ENCODE data around the gene ADGRE1. TPM values are rescaled to one million over a fixed set of nuclear protein-coding genes. Genes with fewer than 3 reads are reported as not detected.

The ADGRE1 gene
- total and polyA plus RNA-seq, 2 of the 8 experiments (the other 6 are each of a cell fraction or from before 2014, with no cell fraction given): not detected

DNA sequence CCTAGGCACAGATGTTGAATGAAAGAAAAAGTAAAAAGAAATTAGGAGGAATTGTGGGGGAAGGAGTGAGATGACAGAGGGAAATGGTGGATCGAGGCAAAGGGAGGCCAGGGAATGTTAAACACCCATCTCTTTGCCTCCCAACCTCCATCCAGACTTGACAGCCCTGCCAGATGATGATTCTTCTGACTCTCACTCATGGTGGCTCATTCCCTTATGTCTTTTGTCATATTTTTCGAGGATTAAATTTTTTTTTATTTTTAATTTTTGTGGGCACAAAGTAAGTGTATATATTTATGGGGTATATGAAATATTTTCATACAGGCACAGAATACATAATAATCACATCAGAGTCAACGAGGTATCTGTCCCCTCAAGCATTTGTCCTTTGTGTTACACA is 42.8 kb downstream of the ADGRE1 start:
- Histone ChIP-seq H3K4me2 (ENCODE audit: insufficient read depth in 1 of 2, low read depth in 2 of 2, low read length in 2 of 2) (no peak overlapping the region), H2BK20ac (ENCODE audit: low read length) (no peak overlapping the region), H3K79me1 (ENCODE audit: low read depth, low read length) (no peaks in the 10 kb centered on the region), H3K4me1 (replicated peaks in 1 of 4; ENCODE audit: control insufficient read depth in 3 of 4, insufficient read depth in 4 of 4, low read length in 3 of 4) (no peaks in the 10 kb centered on the region), H3K23me2 (ENCODE audit: low read depth, low read length) (no peaks in the 10 kb centered on the region), H3K56ac (replicated peaks; ENCODE audit: insufficient read length, low read depth, low read length) (no peak overlapping the region), H3K4ac (replicated peaks; ENCODE audit: insufficient read length, low read depth, low read length) (no peak overlapping the region), H3K18ac (ENCODE audit: extremely low read depth, low read length) (no peak overlapping the region), H2BK5ac (ENCODE audit: low read depth, low read length) (no peak overlapping the region), H3K9ac (replicated peaks in 1 of 4; ENCODE audit: extremely low read depth in 1 of 4, low read depth in 3 of 4, low read length in 3 of 4) (no peak overlapping the region), H3K9me3 (ENCODE audit: insufficient read depth in 2 of 2, low read depth in 1 of 2, low read length in 1 of 2) (peaks cover 43 to 87% of the 10 kb centered on the region in 2 experiments), H3K36me3 (ENCODE audit: control insufficient read depth in 2 of 4, insufficient read depth in 4 of 4, low read length in 3 of 4) (no peaks in the 10 kb centered on the region), H4K91ac (replicated peaks; ENCODE audit: insufficient read length, low read length) (no peak overlapping the region), H3K4me3 (ENCODE audit: extremely low read depth in 1 of 4, insufficient read depth in 2 of 4, low read depth in 3 of 4, low read length in 4 of 4) (no peak overlapping the region), H3K27ac (ENCODE audit: low read depth, low read length) (no peak overlapping the region), H2AFZ (ENCODE audit: low read length) (no peak overlapping the region), H2BK120ac (replicated peaks; ENCODE audit: low read depth, low read length) (no peak overlapping the region), H4K20me1 (replicated peaks in 1 of 2; ENCODE audit: control insufficient read depth in 1 of 2, insufficient read depth in 2 of 2, low read length in 2 of 2) (no peaks in the 10 kb centered on the region), H3K14ac (ENCODE audit: insufficient read length) (no peak overlapping the region), H4K5ac (ENCODE audit: insufficient read length, low read depth, low read length) (no peak overlapping the region), H2BK12ac (ENCODE audit: low read depth, low read length) (no peak overlapping the region), H2AK5ac (ENCODE audit: low read depth, low read length) (no peak overlapping the region), H3K27me3 (replicated peaks in 1 of 4; ENCODE audit: control insufficient read depth in 3 of 4, extremely low read depth in 1 of 4, insufficient read depth in 3 of 4, low read length in 3 of 4) (no peaks in the 10 kb centered on the region), H3K23ac (ENCODE audit: insufficient read length) (no peak overlapping the region), H4K8ac (ENCODE audit: extremely low read depth, insufficient read depth, low read length) (no peak overlapping the region), H3K79me2 (ENCODE audit: control insufficient read depth in 1 of 2, insufficient read depth in 2 of 2, low read length in 2 of 2) (no peaks in the 10 kb centered on the region), H2BK15ac (ENCODE audit: low read length) (no peak overlapping the region)
- no peak for DNase-seq (ENCODE audit: low read depth in 1 of 2, low spot score in 2 of 2)
- WGBS, 2 experiments (ENCODE audit: extremely low coverage in 1 of 2, insufficient coverage in 1 of 2, insufficient read length in 1 of 2, insufficient replicate concordance in 2 of 2, low coverage in 1 of 2, low lambda C conversion rate in 2 of 2, missing lambda C conversion rate in 1 of 2): 71% methylated on average over 3 of the region's 3 CpGs; no CpG with 5 or more reads in 1 of the 2 experiments
- ChIA-PET POLR2A (ENCODE audit: partially characterized antibody) (no interaction called here), CTCF (ENCODE audit: partially characterized antibody) (no interaction called here)
- FAIRE-seq: no peak
- TF ChIP-seq EGR1 (IDR thresholded peaks at IDR 0.05; ENCODE audit: borderline replicate concordance, low read depth, low read length) (no peak), RXRA (IDR thresholded peaks at IDR 0.05; ENCODE audit: insufficient read depth, low read depth, low read length) (no peak), ASH2L (IDR thresholded peaks at IDR 0.05; ENCODE audit: low read length) (no peak), CBX5 (IDR thresholded peaks at IDR 0.05; ENCODE audit: low read depth, low read length) (no peak), NRF1 (IDR thresholded peaks at IDR 0.05; ENCODE audit: low read depth, low read length) (no peak)

All from H1 (cell line).